Gastrocnemius medialis (tissue), 4 donors: ENCODE results near the gene KIR2DL3. TPM values are rescaled to one million over a fixed set of nuclear protein-coding genes. Genes with fewer than 3 reads are reported as not detected.
"Not testable (repeated sequence)": the region's sequence is repeated elsewhere in the genome, so short reads cannot be mapped to it uniquely, and the experiment has no call there.

Experiments
- ATAC-seq, 2 donors: fragments of 150-250 bp; one replicate each; pipeline ENCODE4 v1.9.1; 2016
- DNase-seq, 2 donors: peaks; one replicate each; pipeline ENCODE4 v3.0.0-alpha.2; 2019
- H3K27ac ChIP-seq, 4 donors: fragments of 200-600 bp; sonication (generic); 1 replicate in 1 of 4; 2 replicates in 3 of 4; pipeline ENCODE4 v1.5.1; 2016 to 2018; ENCODE audit warnings: mild to moderate bottlenecking in 2 of 4, moderate library complexity in 1 of 4
- H3K27me3 ChIP-seq, 3 donors: fragments of 200-600 bp; sonication (generic) in 2 of 3; 1 replicate in 1 of 3; 2 replicates in 2 of 3; pipeline versions ENCODE4 v1.5.1 to v1.6.0; 2016 to 2019; ENCODE audit warnings: mild to moderate bottlenecking in 1 of 3, moderate library complexity in 1 of 3
- H3K36me3 ChIP-seq, 2 donors: fragments of 200-600 bp; sonication (generic) in 1 of 2; one replicate each; pipeline ENCODE4 v1.5.1; 2017 to 2018
- H3K4me1 ChIP-seq, 2 donors: fragments of 200-600 bp; sonication (generic) in 1 of 2; one replicate each; pipeline ENCODE4 v1.5.1; 2016 to 2017; ENCODE audit warnings: mild to moderate bottlenecking in 2 of 2
- H3K4me3 ChIP-seq, 4 donors: fragments of 200-600 bp; sonication (generic) in 3 of 4; 1 replicate in 1 of 4; 2 replicates in 3 of 4; pipeline ENCODE4 v1.5.1; 2016 to 2019; ENCODE audit warnings: mild to moderate bottlenecking in 2 of 4
- H3K9me3 ChIP-seq, 3 donors: fragments of 200-600 bp; sonication (generic) in 2 of 3; 1 replicate in 1 of 3; 2 replicates in 2 of 3; pipeline ENCODE4 v1.5.1; 2016 to 2019
- CTCF ChIP-seq, 5 experiments: fragments of 450-650 bp in 3 of 5; fragments of 200-600 bp in 2 of 5; sonication (generic) in 2 of 5; IDR thresholded peaks in 4 of 5; conservative IDR thresholded peaks in 1 of 5; 1 replicate in 4 of 5; 2 replicates in 1 of 5; pipeline ENCODE4 v1.5.1; 2016 to 2019; ENCODE audit warnings: antibody characterized with exemption in 5 of 5, mild to moderate bottlenecking in 3 of 5, moderate library complexity in 3 of 5
- POLR2A ChIP-seq, 2 donors: fragments of 450-650 bp; IDR thresholded peaks; one replicate each; pipeline ENCODE4 v1.6.1; 2017; ENCODE audit warnings: antibody characterized with exemption in 2 of 2, mild to moderate bottlenecking in 2 of 2, moderate library complexity in 2 of 2
- in situ Hi-C, 4 donors: fragments of 200-750 bp; cut with MboI; loops; one replicate each; pipeline versions ENCODE4 v1.15.0 to v1.8.0; 2017; ENCODE audit warnings: low sequenced_read_pairs in 4 of 4
- intact Hi-C: fragments of 100-400 bp; cut with DNase I; formaldehyde crosslinking; loops from one replicate; pipeline ENCODE4 v1.15.1; 2023; ENCODE audit warnings: low total_unique reads
- total RNA-seq, 4 donors: library from RNA; depleted of rRNA; stranded (reverse); fragments of >200 nt; gene quantifications; one replicate each; pipeline versions ENCODE4 v1.1.0 to v1.2.3, GENCODE V29; 2016

KIR2DL3 gene
- not detected for total RNA-seq

GRCh38 chr19:54738306-54738705 is at the start of gene KIR2DL3:
Gene KIR2DL3 (plus strand): TSS chr19:54738513. CDS start chr19:54738546, 33 bp downstream.
- H3K4me1 ChIP-seq, H3K27me3 ChIP-seq, DNase-seq, ATAC-seq, H3K27ac ChIP-seq, intact Hi-C loops, H3K36me3 ChIP-seq, H3K4me3 ChIP-seq, H3K9me3 ChIP-seq, in situ Hi-C loops: not testable (repeated sequence)

- Histone ChIP-seq H3K27ac (no peak overlapping the region), H3K4me3 (no peak overlapping the region), H3K9me3 (no peaks in the 10 kb centered on the region), H3K4me1 (no peaks in the 10 kb centered on the region), H3K36me3 (no peaks in the 10 kb centered on the region), H3K27me3 (no peaks in the 10 kb centered on the region)
- intact Hi-C loops: no loop called here
- ATAC-seq: no peak
- TF ChIP-seq CTCF (IDR thresholded peaks at IDR 0.05 in 4 of 5, conservative IDR thresholded peaks at IDR 0.05 in 1 of 5) (no peak), POLR2A (IDR thresholded peaks at IDR 0.05) (no peak)
- no peak for DNase-seq
- in situ Hi-C loops: no loop called here
Measured at GRCh38 chr19:54691582-54692297, 46.6 kb upstream of the KIR2DL3 start.

- intact Hi-C loops: no loop called here
- DNase-seq (no peak), ATAC-seq (no peak)
- no peaks in the 10 kb centered on the region for H3K27me3 ChIP-seq
- TF ChIP-seq POLR2A (IDR thresholded peaks at IDR 0.05): no peak
- no peak for TF ChIP-seq CTCF (IDR thresholded peaks at IDR 0.05 in 4 of 5, conservative IDR thresholded peaks at IDR 0.05 in 1 of 5)
- no peaks in the 10 kb centered on the region for H3K9me3 ChIP-seq
- H3K36me3 ChIP-seq: no peaks in the 10 kb centered on the region
- H3K4me1 ChIP-seq: no peaks in the 10 kb centered on the region
- in situ Hi-C loops: no loop called here
- H3K4me3 ChIP-seq: no peak overlapping the region
- H3K27ac ChIP-seq: no peak overlapping the region
Measured at GRCh38 chr19:54692298-54692615, 46.1 kb upstream of the KIR2DL3 start.

- Histone ChIP-seq H3K4me3 (no peak overlapping the region), H3K27ac (no peak overlapping the region), H3K36me3 (no peaks in the 10 kb centered on the region), H3K9me3 (no peaks in the 10 kb centered on the region), H3K4me1 (no peaks in the 10 kb centered on the region), H3K27me3 (no peaks in the 10 kb centered on the region)
- no peak for TF ChIP-seq POLR2A (IDR thresholded peaks at IDR 0.05)
- TF ChIP-seq CTCF (IDR thresholded peaks at IDR 0.05 in 4 of 5, conservative IDR thresholded peaks at IDR 0.05 in 1 of 5): no peak
- intact Hi-C loops (no loop called here), in situ Hi-C loops (no loop called here)
- DNase-seq (no peak), ATAC-seq (no peak)
Measured at GRCh38 chr19:54694648-54695047, 43.7 kb upstream of the KIR2DL3 start.

- DNase-seq: no peak
- Histone ChIP-seq H3K27ac (no peak overlapping the region), H3K36me3 (no peaks in the 10 kb centered on the region), H3K27me3 (no peaks in the 10 kb centered on the region), H3K4me1 (no peaks in the 10 kb centered on the region), H3K4me3 (no peak overlapping the region), H3K9me3 (no peaks in the 10 kb centered on the region)
- no peak for ATAC-seq
- in situ Hi-C loops (no loop called here), intact Hi-C loops (no loop called here)
- no peak for TF ChIP-seq CTCF (IDR thresholded peaks at IDR 0.05 in 4 of 5, conservative IDR thresholded peaks at IDR 0.05 in 1 of 5)
- no peak for TF ChIP-seq POLR2A (IDR thresholded peaks at IDR 0.05)
Measured at GRCh38 chr19:54696117-54696548, 42.2 kb upstream of the KIR2DL3 start.
